Mucosa of rectum (tissue), 2 donors: Measurements from ENCODE around the gene HOXA10.

ENCODE experiments used
- H3K27ac ChIP-seq, 2 donors: one replicate each; pipeline ENCODE4 v1.7.0; 2013; ENCODE audit warnings: inconsistent platforms in 2 of 2, low read depth in 2 of 2, low read length in 2 of 2
- H3K27me3 ChIP-seq, 2 donors: one replicate each; pipeline ENCODE4 v1.7.0; 2013; ENCODE audit warnings: low read length in 2 of 2; ENCODE audit not compliant: control insufficient read depth in 2 of 2, insufficient read depth in 2 of 2
- H3K36me3 ChIP-seq, 2 donors: one replicate each; pipeline ENCODE4 v1.7.0; 2013; ENCODE audit warnings: low read length in 2 of 2; ENCODE audit not compliant: control insufficient read depth in 2 of 2, insufficient read depth in 2 of 2
- H3K4me1 ChIP-seq, 2 donors: one replicate each; pipeline ENCODE4 v1.7.0; 2013; ENCODE audit warnings: low read length in 2 of 2, mild to moderate bottlenecking in 1 of 2; ENCODE audit not compliant: control insufficient read depth in 2 of 2, insufficient read depth in 2 of 2
- H3K4me3 ChIP-seq, 2 donors: one replicate each; pipeline ENCODE4 v1.7.0; 2013; ENCODE audit warnings: low read length in 2 of 2
- H3K9ac ChIP-seq, 2 donors: one replicate each; pipeline ENCODE4 v1.7.0; 2013; ENCODE audit warnings: low read length in 2 of 2, low read depth in 1 of 2, mild to moderate bottlenecking in 1 of 2
- H3K9me3 ChIP-seq, 2 donors: one replicate each; pipeline ENCODE4 v1.7.0; 2013; ENCODE audit warnings: low read length in 2 of 2; ENCODE audit not compliant: control insufficient read depth in 2 of 2
- donor health status: healthy.
- donor health status: Normal muscosa, but diverticular disease.

The HOXA10 gene

GRCh38 chr7:27128776-27129728, 45.1 kb downstream of the HOXA10 start:
- H3K4me1 ChIP-seq: peaks cover 57% of the 10 kb centered on the region in 2 donors
- H3K36me3 ChIP-seq: peaks cover 0 to 10% of the 10 kb centered on the region in 2 donors
- H3K27me3 ChIP-seq: no peaks in the 10 kb centered on the region
- peak overlapping the region; percentile 75 to 94 for H3K27ac ChIP-seq
- no peak overlapping the region for H3K9ac ChIP-seq
- peak overlapping the region; percentile 66 to 77 for H3K4me3 ChIP-seq
- H3K9me3 ChIP-seq: no peaks in the 10 kb centered on the region

- H3K9ac ChIP-seq: no peak overlapping the region
- H3K4me3 ChIP-seq: no peak overlapping the region
- H3K4me1 ChIP-seq: peaks cover 55 to 56% of the 10 kb centered on the region in 2 donors
- H3K9me3 ChIP-seq: no peaks in the 10 kb centered on the region
- H3K36me3 ChIP-seq: peaks cover 0 to 10% of the 10 kb centered on the region in 2 donors
- H3K27me3 ChIP-seq: no peaks in the 10 kb centered on the region
- peak overlapping the region in 1 of 2 donors; percentile 14 for H3K27ac ChIP-seq
Observed at GRCh38 chr7:27128034-27128433, 46.1 kb downstream of the HOXA10 start.

GRCh38 chr7:27126596-27127327, 47.4 kb downstream of the HOXA10 start:
- H3K36me3 ChIP-seq: peaks cover 0 to 10% of the 10 kb centered on the region in 2 donors
- H3K27me3 ChIP-seq: no peaks in the 10 kb centered on the region
- no peak overlapping the region for H3K27ac ChIP-seq
- no peaks in the 10 kb centered on the region for H3K9me3 ChIP-seq
- peaks cover 51 to 66% of the 10 kb centered on the region in 2 donors for H3K4me1 ChIP-seq
- H3K9ac ChIP-seq: no peak overlapping the region
- H3K4me3 ChIP-seq: no peak overlapping the region

- H3K27ac ChIP-seq: no peak overlapping the region
- peaks cover 44 to 66% of the 10 kb centered on the region in 2 donors for H3K4me1 ChIP-seq
- no peaks in the 10 kb centered on the region for H3K9me3 ChIP-seq
- no peak overlapping the region for H3K4me3 ChIP-seq
- no peaks in the 10 kb centered on the region for H3K27me3 ChIP-seq
- peaks cover 0 to 10% of the 10 kb centered on the region in 2 donors for H3K36me3 ChIP-seq
- no peak overlapping the region for H3K9ac ChIP-seq
Observed at GRCh38 chr7:27125986-27126394, 48.1 kb downstream of the HOXA10 start.

- H3K27ac ChIP-seq: peak overlapping the region; percentile 19 to 88
- H3K9ac ChIP-seq: peak overlapping the region in 1 of 2 donors; percentile 73
- H3K36me3 ChIP-seq: peaks cover 0 to 10% of the 10 kb centered on the region in 2 donors
- no peaks in the 10 kb centered on the region for H3K9me3 ChIP-seq
- peak overlapping the region; percentile 19 to 69 for H3K4me3 ChIP-seq
- H3K27me3 ChIP-seq: no peaks in the 10 kb centered on the region
- peaks cover 48 to 73% of the 10 kb centered on the region in 2 donors for H3K4me1 ChIP-seq
Observed at GRCh38 chr7:27124902-27125689, 49.0 kb downstream of the HOXA10 start.

GRCh38 chr7:27124096-27124901, 49.8 kb downstream of the HOXA10 start:
- Histone ChIP-seq H3K4me3 (peak overlapping the region; percentile 56 to 69), H3K4me1 (peaks cover 46 to 75% of the 10 kb centered on the region in 2 donors), H3K27ac (peak overlapping the region; percentile 81 to 88), H3K9ac (peak overlapping the region; percentile 29 to 73), H3K9me3 (no peaks in the 10 kb centered on the region), H3K36me3 (peaks cover 0 to 10% of the 10 kb centered on the region in 2 donors), H3K27me3 (no peaks in the 10 kb centered on the region)

GRCh38 chr7:27123477-27124053, 50.6 kb downstream of the HOXA10 start:
- peak overlapping the region; percentile 29 to 73 for H3K9ac ChIP-seq
- H3K4me1 ChIP-seq: peaks cover 46 to 73% of the 10 kb centered on the region in 2 donors
- no peaks in the 10 kb centered on the region for H3K9me3 ChIP-seq
- H3K27me3 ChIP-seq: no peaks in the 10 kb centered on the region
- peak overlapping the region; percentile 81 to 88 for H3K27ac ChIP-seq
- peaks cover 0 to 7% of the 10 kb centered on the region in 2 donors for H3K36me3 ChIP-seq
- peak overlapping the region; percentile 56 to 69 for H3K4me3 ChIP-seq

- H3K9me3 ChIP-seq: no peaks in the 10 kb centered on the region
- no peaks in the 10 kb centered on the region for H3K27me3 ChIP-seq
- peaks cover 0 to 3% of the 10 kb centered on the region in 2 donors for H3K36me3 ChIP-seq
- peak overlapping the region; percentile 56 to 69 for H3K4me3 ChIP-seq
- peak overlapping the region; percentile 81 to 88 for H3K27ac ChIP-seq
- H3K9ac ChIP-seq: peak overlapping the region; percentile 29 to 73
- peaks cover 46 to 78% of the 10 kb centered on the region in 2 donors for H3K4me1 ChIP-seq
Observed at GRCh38 chr7:27123007-27123476, 51.1 kb downstream of the HOXA10 start.
